NB4 (cell line): ENCODE measurements around the gene GALM.
"Not testable (repeated sequence)": the region's sequence is repeated elsewhere in the genome, so short reads cannot be mapped to it uniquely, and the experiment has no call there.

Experiments used
- CTCF ChIP-seq: IDR thresholded peaks from one replicate; pipeline ENCODE4 v1.5.1; 2012; ENCODE audit warnings: low read depth, low read length
- MYC ChIP-seq: IDR thresholded peaks from 2 replicates; pipeline ENCODE4 v1.6.1; 2011; ENCODE audit warnings: low read depth, low read length
- POLR2A ChIP-seq: IDR thresholded peaks from 2 replicates; pipeline ENCODE4 v1.6.1; 2011; ENCODE audit warnings: mild to moderate bottlenecking; ENCODE audit not compliant: insufficient read length; ENCODE audit errors: extremely low read depth

GRCh38 chr2:38755891-38756290 lies 90.0 kb downstream of the GALM start:
- TF ChIP-seq MYC, CTCF, POLR2A: not testable (repeated sequence)
